Subcutaneous adipose tissue (tissue), 4 donors: ENCODE results near the gene ZMAT3. TPM values are rescaled to one million over a fixed set of nuclear protein-coding genes. Genes with fewer than 3 reads are reported as not detected.

Experiments used
- total RNA-seq, 4 donors: library from RNA; depleted of rRNA; stranded (reverse); fragments of >200 nt; gene quantifications; one replicate each; pipeline ENCODE4 v1.1.0, GENCODE V29; 2016
- TF ChIP-seq, protein P1 (sequence below): fragments of 450-650 bp; IDR thresholded peaks from one replicate; pipeline ENCODE4 v1.5.1; 2016; ENCODE audit warnings: low read depth, mild to moderate bottlenecking, control low read depth, antibody characterized with exemption, moderate library complexity

ZMAT3 gene
- total RNA-seq, 4 donors from 2014 or later: 7.3 to 16.5 (median 10.7) TPM

DNA sequence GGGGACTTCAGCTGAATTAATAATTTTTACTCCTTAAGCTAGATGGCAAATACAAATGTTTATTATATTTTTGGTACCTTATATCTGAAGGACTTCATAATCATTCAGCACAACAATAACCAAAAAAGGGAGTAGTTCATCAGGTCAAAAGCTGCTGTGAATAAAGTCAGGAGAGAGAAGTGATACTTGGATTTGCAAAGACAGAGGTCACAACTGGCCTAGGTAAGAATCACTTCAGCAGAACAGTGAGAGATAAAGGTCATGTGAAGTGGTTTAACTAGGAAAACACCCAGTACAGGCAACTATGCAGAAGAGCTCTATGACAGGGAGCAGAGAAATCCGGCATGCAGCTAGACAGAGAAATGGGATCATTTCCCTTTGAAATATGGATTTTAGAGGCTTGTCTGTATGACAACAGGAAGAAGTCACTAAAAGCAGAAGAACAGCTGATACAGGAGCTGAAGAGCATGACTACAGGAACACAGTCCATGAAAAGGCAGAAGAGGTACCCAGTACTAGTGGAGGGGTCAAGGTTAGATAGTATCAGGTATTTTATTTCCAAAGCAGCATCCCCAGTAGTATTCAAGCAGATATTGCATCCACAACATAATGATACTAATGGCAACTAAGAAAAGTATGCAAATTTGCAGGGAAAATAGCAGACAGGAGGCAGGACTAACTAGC lies 25.7 kb downstream of the ZMAT3 start:
- TF ChIP-seq, protein P1, sequence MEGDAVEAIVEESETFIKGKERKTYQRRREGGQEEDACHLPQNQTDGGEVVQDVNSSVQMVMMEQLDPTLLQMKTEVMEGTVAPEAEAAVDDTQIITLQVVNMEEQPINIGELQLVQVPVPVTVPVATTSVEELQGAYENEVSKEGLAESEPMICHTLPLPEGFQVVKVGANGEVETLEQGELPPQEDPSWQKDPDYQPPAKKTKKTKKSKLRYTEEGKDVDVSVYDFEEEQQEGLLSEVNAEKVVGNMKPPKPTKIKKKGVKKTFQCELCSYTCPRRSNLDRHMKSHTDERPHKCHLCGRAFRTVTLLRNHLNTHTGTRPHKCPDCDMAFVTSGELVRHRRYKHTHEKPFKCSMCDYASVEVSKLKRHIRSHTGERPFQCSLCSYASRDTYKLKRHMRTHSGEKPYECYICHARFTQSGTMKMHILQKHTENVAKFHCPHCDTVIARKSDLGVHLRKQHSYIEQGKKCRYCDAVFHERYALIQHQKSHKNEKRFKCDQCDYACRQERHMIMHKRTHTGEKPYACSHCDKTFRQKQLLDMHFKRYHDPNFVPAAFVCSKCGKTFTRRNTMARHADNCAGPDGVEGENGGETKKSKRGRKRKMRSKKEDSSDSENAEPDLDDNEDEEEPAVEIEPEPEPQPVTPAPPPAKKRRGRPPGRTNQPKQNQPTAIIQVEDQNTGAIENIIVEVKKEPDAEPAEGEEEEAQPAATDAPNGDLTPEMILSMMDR: no peak

DNA sequence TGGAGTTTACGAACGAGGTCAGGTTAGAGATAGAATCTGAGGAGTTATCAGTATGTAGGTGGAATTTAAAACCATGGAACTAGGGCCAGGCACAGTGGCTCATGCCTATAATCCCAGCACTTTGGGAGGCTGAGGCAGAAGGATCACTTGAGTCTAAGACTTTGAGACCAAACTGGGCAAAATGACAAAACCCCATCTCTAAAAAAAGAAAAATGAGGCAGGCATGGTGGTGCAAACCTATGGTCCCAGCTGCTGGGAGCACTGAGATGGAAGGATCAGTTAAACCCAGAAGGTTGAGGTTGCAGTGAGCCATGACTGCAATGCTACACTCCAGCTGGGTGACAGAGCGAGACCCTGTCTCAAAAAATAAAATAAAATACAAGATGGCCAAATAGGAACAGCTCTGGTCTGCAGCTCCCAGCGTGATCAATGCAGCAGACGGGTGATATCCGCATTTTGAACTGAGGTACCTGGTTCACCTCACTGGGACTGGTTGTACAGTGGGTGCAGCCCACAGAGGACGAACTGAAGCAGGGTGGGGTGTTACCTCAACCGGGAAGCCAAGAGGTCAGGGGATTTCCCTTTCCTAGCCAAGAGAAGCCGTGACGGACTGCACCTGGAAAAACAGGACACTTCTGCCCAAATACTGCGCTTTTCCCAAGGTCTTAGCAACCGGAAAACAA lies 33.3 kb downstream of the ZMAT3 start:
- TF ChIP-seq, protein P1: no peak

DNA sequence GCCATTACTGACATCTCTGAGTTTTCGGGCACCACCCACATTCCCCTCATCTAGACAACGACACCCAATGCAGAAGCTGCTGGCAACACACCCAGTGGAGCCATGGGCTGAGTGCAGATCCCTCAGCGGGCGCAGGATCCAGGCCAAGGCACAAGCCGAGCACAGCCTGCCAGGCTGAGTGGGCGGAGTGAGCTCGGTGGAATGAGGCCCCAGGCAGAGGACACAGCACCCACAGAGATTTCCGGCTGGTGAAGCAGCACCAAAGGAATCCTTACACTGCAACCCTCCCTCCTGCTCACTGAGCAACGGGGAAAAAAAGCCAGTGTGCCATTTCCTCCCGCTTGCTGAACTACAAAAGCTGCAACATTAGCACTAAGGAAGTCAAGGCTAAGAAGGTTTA lies 34.3 kb downstream of the ZMAT3 start:
- TF ChIP-seq, protein P1: no peak

DNA sequence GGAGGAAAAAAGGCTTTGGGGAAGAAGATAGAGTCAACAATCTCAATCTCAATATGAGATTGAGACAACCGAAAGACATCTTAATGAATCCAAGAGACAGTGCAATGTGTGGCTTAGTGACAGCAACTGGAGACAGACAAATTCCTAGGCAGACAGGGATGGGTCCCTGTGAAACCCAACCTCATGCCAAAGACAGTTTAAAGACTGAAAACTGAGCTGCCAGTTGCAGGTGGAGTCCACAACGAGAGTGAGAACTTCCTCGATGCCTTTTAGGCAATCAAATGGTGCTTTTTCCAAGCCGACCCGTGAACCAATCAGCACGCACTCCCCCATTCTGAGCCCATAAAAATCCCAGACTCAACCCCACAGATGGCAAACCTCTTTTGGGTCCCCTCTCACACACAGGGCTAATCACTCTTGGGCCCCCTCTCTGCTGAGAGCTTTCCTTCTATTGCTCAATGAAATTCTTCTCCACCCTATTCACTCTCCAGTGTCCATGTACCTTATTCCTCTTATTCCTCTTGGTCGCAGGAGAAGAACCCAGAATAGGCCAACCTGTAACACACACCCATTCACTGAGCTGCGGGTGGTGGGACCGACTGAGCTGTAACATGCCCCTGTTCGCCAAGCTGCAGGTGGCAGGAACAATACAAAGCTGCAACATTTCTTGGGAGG lies 34.8 kb downstream of the ZMAT3 start:
- TF ChIP-seq, protein P1: no peak

DNA sequence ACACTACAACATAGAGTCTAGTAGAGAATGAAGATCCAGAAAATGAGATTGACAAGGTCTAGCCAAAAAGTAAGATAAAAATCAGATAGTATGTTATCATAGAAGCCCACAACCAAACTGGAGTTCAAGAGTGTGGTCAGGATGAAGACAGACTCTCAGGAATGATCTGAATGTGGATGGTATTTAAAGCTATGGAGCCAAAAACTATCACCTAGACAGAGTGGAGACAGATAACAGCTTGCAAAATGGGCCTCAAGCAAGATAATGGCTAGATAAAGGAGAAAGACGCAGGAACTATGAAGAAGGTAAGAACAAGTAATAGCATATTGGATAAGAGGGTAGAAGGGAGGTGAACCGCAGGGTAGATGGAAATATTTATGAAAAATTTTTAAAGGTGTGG lies 35.4 kb downstream of the ZMAT3 start:
- TF ChIP-seq, protein P1: no peak

DNA sequence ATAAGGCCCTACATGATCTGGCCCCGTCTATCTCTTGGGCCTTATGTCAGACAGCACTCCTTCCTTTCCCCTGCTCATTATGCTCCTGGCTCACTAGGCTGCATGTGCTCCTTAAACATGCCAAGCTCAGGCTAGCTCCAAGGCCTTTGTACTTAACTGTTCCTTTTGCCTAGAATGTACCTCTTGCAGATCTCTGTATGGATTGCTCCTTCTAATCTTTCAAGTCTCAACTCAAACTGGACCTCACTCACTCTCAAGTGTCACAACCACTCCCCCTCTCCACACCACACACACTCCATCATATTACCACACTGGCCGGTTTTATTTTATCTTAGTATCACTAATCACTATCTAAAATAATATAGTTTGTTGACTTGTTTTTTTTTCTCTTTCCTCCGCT lies 36.4 kb downstream of the ZMAT3 start:
- TF ChIP-seq, protein P1: no peak

DNA sequence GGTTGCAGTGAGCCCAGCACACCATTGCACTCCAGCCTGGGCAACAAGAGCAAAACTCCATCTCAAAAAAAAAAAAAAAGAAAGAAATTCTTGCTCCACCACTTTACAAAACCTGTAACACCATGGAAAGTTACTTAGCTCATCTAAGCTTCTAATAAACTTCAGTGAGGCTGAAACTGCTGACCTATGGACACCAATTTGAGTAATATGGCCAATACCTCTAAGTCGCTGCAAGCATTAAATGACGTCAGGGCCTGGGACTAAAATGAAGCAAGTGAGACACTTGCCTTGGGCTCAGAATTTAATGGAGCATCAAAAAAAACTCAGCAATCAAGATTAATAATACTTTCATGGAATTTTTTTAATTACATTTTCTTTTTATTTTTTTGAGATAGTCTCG lies 42.5 kb downstream of the ZMAT3 start:
- TF ChIP-seq, protein P1: no peak
